GM23338 (cell line): ENCODE results near the gene RAB11FIP4. TPM values are rescaled to one million over a fixed set of nuclear protein-coding genes. Genes with fewer than 3 reads are reported as not detected.

Source experiments
- ATAC-seq: fragments of 200-7000 bp; cut with Tn5 transposase; 3 replicates; pipeline ENCODE4 v1.9.1; 2020
- DNase-seq: peaks from one replicate; pipeline ENCODE4 v3.0.0-alpha.2; 2015; ENCODE audit warnings: low spot score
- H2AFZ ChIP-seq: fragments of 200-600 bp; sonication (generic); 2 replicates; pipeline ENCODE4 v1.8.0; 2016; ENCODE audit warnings: antibody characterized with exemption, mild to moderate bottlenecking, moderate library complexity
- H3F3A ChIP-seq: fragments of 200-600 bp; sonication (generic); replicated peaks from 2 replicates; pipeline ENCODE4 v1.8.0; 2017; ENCODE audit warnings: antibody characterized with exemption, mixed run types, low read depth
- H3K27ac ChIP-seq: fragments of 200-600 bp; sonication (generic); 2 replicates; pipeline ENCODE4 v1.6.1; 2016; ENCODE audit warnings: low read depth
- H3K27me3 ChIP-seq: fragments of 200-600 bp; sonication (generic); 2 replicates; pipeline ENCODE4 v1.8.0; 2016; ENCODE audit warnings: mild to moderate bottlenecking, mixed run types, moderate library complexity; ENCODE audit not compliant: insufficient read depth
- H3K36me3 ChIP-seq: fragments of 200-600 bp; sonication (generic); 2 replicates; pipeline ENCODE4 v1.8.0; 2016; ENCODE audit warnings: mild to moderate bottlenecking; ENCODE audit not compliant: insufficient read depth
- H3K4me1 ChIP-seq: fragments of 200-600 bp; sonication (generic); 2 replicates; pipeline ENCODE4 v1.8.0; 2016; ENCODE audit warnings: mild to moderate bottlenecking, moderate library complexity; ENCODE audit not compliant: insufficient read depth
- H3K4me2 ChIP-seq: fragments of 200-600 bp; sonication (generic); 2 replicates; pipeline ENCODE4 v1.7.1; 2017; ENCODE audit warnings: mixed run types
- H3K4me3 ChIP-seq: fragments of 200-600 bp; sonication (generic); 2 replicates; pipeline ENCODE4 v1.6.1; 2016; ENCODE audit warnings: mixed run types
- H3K79me2 ChIP-seq: fragments of 200-600 bp; sonication (generic); replicated peaks from 2 replicates; pipeline ENCODE4 v1.8.0; 2017; ENCODE audit warnings: mild to moderate bottlenecking; ENCODE audit not compliant: insufficient read depth
- H3K9me2 ChIP-seq: fragments of 200-600 bp; sonication (generic); 2 replicates; pipeline ENCODE4 v1.8.0; 2017; ENCODE audit not compliant: insufficient read depth
- H4K20me1 ChIP-seq: fragments of 200-600 bp; sonication (generic); replicated peaks from 2 replicates; pipeline ENCODE4 v1.8.0; 2017; ENCODE audit warnings: mild to moderate bottlenecking; ENCODE audit not compliant: insufficient read depth
- H3K27ac Mint-ChIP-seq: 2 replicates; pipeline ENCODE4 v1.8.0; 2020; ENCODE audit warnings: inconsistent platforms, mild to moderate bottlenecking, moderate library complexity, mixed read lengths
- H3K27me3 Mint-ChIP-seq: 3 replicates; pipeline ENCODE4 v1.8.0; 2022; ENCODE audit warnings: low read depth, mild to moderate bottlenecking, moderate library complexity, mixed read lengths, inconsistent platforms; ENCODE audit not compliant: insufficient read depth, poor library complexity
- H3K36me3 Mint-ChIP-seq: 3 replicates; pipeline ENCODE4 v1.8.0; 2021; ENCODE audit warnings: low read depth, mild to moderate bottlenecking, inconsistent platforms, moderate library complexity, mixed read lengths
- H3K4me1 Mint-ChIP-seq: 3 replicates; pipeline ENCODE4 v1.8.0; 2020; ENCODE audit warnings: mild to moderate bottlenecking, inconsistent platforms, mixed read lengths
- H3K4me3 Mint-ChIP-seq: 3 replicates; pipeline ENCODE4 v1.8.0; 2021; ENCODE audit warnings: moderate library complexity, mild to moderate bottlenecking, inconsistent platforms, mixed read lengths
- H3K9me3 Mint-ChIP-seq: 3 replicates; pipeline ENCODE4 v1.8.0; 2020; ENCODE audit warnings: moderate library complexity, mild to moderate bottlenecking, inconsistent platforms, mixed read lengths
- CREB1 ChIP-seq: fragments of 250-450 bp; sonication (Bioruptor Pico); IDR thresholded peaks from 2 replicates; pipeline ENCODE4 v1.5.0; 2020; ENCODE audit warnings: low read depth, mild to moderate bottlenecking, moderate library complexity
- CTCF ChIP-seq, 2 experiments: fragments of 200-600 bp in 1 of 2; sonication (generic) in 1 of 2; conservative IDR thresholded peaks; 2 replicates each; pipeline versions ENCODE4 v1.5.1 to v1.6.1; 2016 to 2017; ENCODE audit warnings: antibody characterized with exemption in 2 of 2, low read depth in 2 of 2, mild to moderate bottlenecking in 2 of 2, moderate library complexity in 1 of 2
- ETS1 ChIP-seq: IDR thresholded peaks from 2 replicates; pipeline ENCODE4 v1.6.1; 2016; ENCODE audit warnings: antibody characterized with exemption
- EZH2 ChIP-seq: fragments of 200-600 bp; sonication (generic); IDR thresholded peaks from one replicate; pipeline ENCODE4 v1.8.0; 2017; ENCODE audit warnings: antibody characterized with exemption, mild to moderate bottlenecking, low read depth; ENCODE audit not compliant: unreplicated experiment
- EZH2phosphoT487 ChIP-seq: fragments of 200-600 bp; sonication (generic); IDR thresholded peaks from one replicate; pipeline ENCODE4 v1.8.1; 2018; ENCODE audit warnings: antibody characterized with exemption; ENCODE audit not compliant: unreplicated experiment
- JUNB ChIP-seq: IDR thresholded peaks from one replicate; pipeline ENCODE4 v1.6.1; 2016; ENCODE audit warnings: antibody characterized with exemption; ENCODE audit not compliant: unreplicated experiment
- NANOG ChIP-seq: IDR thresholded peaks from 2 replicates; pipeline ENCODE4 v1.6.1; 2016; ENCODE audit warnings: antibody characterized with exemption, borderline replicate concordance
- POLR2AphosphoS5 ChIP-seq: IDR thresholded peaks from 2 replicates; pipeline ENCODE4 v1.6.1; 2016; ENCODE audit warnings: antibody characterized with exemption, low read depth
- STAT1 ChIP-seq: IDR thresholded peaks from one replicate; pipeline ENCODE4 v1.6.1; 2016; ENCODE audit warnings: antibody characterized with exemption; ENCODE audit not compliant: unreplicated experiment
- ZNF114 ChIP-seq: fragments of 250-450 bp; sonication (Bioruptor Pico); IDR thresholded peaks from 2 replicates; pipeline ENCODE4 v1.5.0; 2020; ENCODE audit warnings: mild to moderate bottlenecking, moderate library complexity
- ZNF331 ChIP-seq: fragments of 250-450 bp; sonication (Bioruptor Pico); IDR thresholded peaks from 2 replicates; pipeline ENCODE4 v1.5.0; 2020; ENCODE audit warnings: low read depth, mild to moderate bottlenecking, moderate library complexity
- ZNF462 ChIP-seq: fragments of 250-450 bp; sonication (Bioruptor Pico); IDR thresholded peaks from 2 replicates; pipeline ENCODE4 v1.5.0; 2020; ENCODE audit warnings: mild to moderate bottlenecking, moderate library complexity
- polyA plus RNA-seq: library from polyadenylated mRNA; unstranded; fragments of >200 nt; fragmentation: Nextera tagmentation; extraction: Ambion mirVana; gene quantifications from 2 replicates; pipeline ENCODE4 v1.2.1, GENCODE V29; 2016
- total RNA-seq: library from RNA; depleted of rRNA; stranded (reverse); fragments of >200 nt; shearing (Covaris generic); gene quantifications from 2 replicates; pipeline ENCODE4 v1.2.3, GENCODE V29; 2014

The RAB11FIP4 gene
- total and polyA plus RNA-seq, 2 experiments from 2014 or later = 26.0 to 65.6 TPM

GRCh38 chr17:31434727-31435050, 43.2 kb downstream of the RAB11FIP4 start:
- H3K36me3 ChIP-seq = no peaks in the 10 kb centered on the region
- H3K9me2 ChIP-seq = no peaks in the 10 kb centered on the region
- no peak overlapping the region for H3K4me2 ChIP-seq
- TF ChIP-seq ZNF114 (CRISPR knock-in tag) (no peak), CTCF (conservative IDR thresholded peaks at IDR 0.05; ENCODE audit: low read depth in 2 of 2) (peak in 1 of 2 experiments; percentile 46; a peak in 2 of 4 replicates)
- no peak overlapping the region for H2AFZ ChIP-seq
- H3K4me3 ChIP-seq = no peak overlapping the region
- Mint-ChIP-seq H3K4me3 (no peak overlapping the region), H3K9me3 (no peaks in the 10 kb centered on the region; the same call in 2 of the 3 replicates), H3K27ac (no peak overlapping the region), H3K36me3 (no peaks in the 10 kb centered on the region), H3K27me3 (peaks cover 6% of the 10 kb centered on the region), H3K4me1 (peaks cover 13% of the 10 kb centered on the region)
- no peaks in the 10 kb centered on the region for H4K20me1 ChIP-seq
- H3K27me3 ChIP-seq = no peaks in the 10 kb centered on the region
- no peak overlapping the region for H3K27ac ChIP-seq
- no peaks in the 10 kb centered on the region for H3F3A ChIP-seq
- no peak for DNase-seq
- no peaks in the 10 kb centered on the region for H3K4me1 ChIP-seq
- no peak for ATAC-seq
- H3K79me2 ChIP-seq = no peaks in the 10 kb centered on the region

GRCh38 chr17:31435581-31435980, 44.1 kb downstream of the RAB11FIP4 start:
- H3K4me2 ChIP-seq = no peak overlapping the region
- Mint-ChIP-seq H3K4me3 (no peak overlapping the region), H3K4me1 (peaks cover 13% of the 10 kb centered on the region), H3K36me3 (no peaks in the 10 kb centered on the region), H3K9me3 (no peaks in the 10 kb centered on the region; the same call in 2 of the 3 replicates), H3K27ac (no peak overlapping the region), H3K27me3 (peaks cover 6% of the 10 kb centered on the region)
- H3K4me3 ChIP-seq = no peak overlapping the region
- no peaks in the 10 kb centered on the region for H3K36me3 ChIP-seq
- no peaks in the 10 kb centered on the region for H4K20me1 ChIP-seq
- no peaks in the 10 kb centered on the region for H3K79me2 ChIP-seq
- no peaks in the 10 kb centered on the region for H3F3A ChIP-seq
- H3K27me3 ChIP-seq = no peaks in the 10 kb centered on the region
- no peak overlapping the region for H3K27ac ChIP-seq
- no peaks in the 10 kb centered on the region for H3K9me2 ChIP-seq
- no peak for ATAC-seq
- DNase-seq = no peak
- no peaks in the 10 kb centered on the region for H3K4me1 ChIP-seq
- H2AFZ ChIP-seq = no peak overlapping the region
- TF ChIP-seq EZH2 (no peak), ZNF331 (CRISPR knock-in tag) (no peak), EZH2phosphoT487 (no peak), STAT1 (no peak), JUNB (no peak), NANOG (no peak), ZNF462 (no peak), ETS1 (no peak), CTCF (conservative IDR thresholded peaks at IDR 0.05; ENCODE audit: low read depth in 2 of 2) (no peak), CREB1 (CRISPR knock-in tag) (no peak), POLR2AphosphoS5 (no peak), ZNF114 (CRISPR knock-in tag) (no peak)
